GM03348 (cell line): Measurements from ENCODE around the gene ANP32B.

Experiments used
- DNase-seq: peaks from one replicate; pipeline ENCODE4 v3.0.0; 2012; ENCODE audit warnings: low spot score

The ANP32B gene

DNA sequence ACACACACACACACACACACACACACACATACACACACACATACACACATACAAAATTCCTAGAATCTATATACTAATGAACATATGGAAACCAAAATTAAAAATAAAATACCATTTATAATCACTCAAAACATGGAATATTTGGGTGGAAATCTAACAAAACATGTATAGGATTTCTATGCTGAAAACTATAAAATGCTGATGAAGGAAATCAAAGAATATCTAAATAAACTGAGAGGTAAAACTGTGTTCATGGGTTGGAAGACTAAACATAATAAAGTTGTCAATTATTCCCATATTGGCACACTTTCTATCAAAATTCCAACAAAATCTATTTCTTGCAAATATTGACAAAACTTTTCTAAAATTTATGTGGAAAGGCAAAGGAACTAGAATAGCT is 48.0 kb downstream of the ANP32B start:
- DNase-seq = no peak

DNA sequence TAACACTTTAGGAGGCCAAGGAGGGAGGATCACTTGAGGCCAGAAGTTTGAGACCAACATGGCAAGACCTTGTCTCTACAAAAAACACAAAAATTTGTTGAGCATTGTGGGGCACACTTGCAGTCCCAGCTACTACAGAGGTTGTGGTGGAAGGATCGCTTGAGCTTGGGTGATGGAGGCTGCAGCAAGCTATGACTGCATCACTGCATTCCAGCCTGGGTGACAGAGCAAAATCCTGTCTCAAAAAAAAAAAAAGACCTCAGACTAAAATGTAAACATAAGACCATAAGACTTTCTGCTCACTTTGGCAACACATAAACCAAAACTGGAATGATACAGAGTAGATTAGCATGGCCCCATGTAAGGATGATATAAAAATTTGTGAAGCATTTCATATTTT is 48.8 kb downstream of the ANP32B start:
- peak; percentile 23 for DNase-seq

DNA sequence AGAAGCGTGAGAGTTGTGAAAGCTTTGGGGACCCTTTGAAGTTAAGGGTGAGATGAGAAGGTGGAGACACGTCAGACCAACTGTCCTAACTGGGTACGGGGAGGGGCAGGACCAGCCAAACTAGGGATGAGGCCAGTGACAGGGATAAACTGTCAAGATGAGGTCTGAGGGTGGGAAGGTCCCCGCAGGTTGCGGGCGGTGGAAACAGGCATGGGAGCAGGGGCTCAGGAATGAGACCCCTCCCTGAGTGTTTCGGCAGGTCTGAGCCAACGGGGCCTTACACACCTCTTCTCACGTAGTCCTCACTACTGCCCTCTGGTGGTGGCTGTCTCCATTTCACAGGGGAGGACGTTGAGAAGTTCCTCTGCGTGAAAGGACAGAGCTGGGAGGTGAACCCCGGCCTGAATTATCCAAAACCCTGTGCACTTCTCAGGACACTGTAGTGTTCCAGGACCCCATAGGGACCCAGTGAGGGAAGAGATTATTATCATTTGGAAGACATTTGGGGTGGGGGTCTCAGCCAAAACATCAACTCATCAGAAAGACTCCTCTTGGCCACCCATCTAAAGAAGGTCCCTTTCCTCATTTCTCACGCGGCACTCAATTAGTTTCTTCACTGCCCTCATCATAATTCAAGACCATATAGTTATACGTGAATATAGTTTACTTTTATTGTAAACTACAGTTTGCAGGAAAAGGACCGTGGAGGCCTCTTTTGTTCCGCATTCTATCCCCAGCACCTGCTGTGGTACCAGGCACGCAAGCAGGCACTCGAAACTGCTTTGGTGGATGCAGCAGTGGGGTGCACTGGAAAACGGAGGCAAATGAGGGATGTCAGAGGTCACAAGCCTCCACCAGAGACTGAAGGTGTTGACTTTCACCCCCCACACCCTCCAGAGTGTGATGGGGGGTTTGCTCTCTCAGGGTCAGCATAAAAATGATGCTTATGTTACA is 51.7 kb downstream of the ANP32B start:
- peak; percentile 77 for DNase-seq

DNA sequence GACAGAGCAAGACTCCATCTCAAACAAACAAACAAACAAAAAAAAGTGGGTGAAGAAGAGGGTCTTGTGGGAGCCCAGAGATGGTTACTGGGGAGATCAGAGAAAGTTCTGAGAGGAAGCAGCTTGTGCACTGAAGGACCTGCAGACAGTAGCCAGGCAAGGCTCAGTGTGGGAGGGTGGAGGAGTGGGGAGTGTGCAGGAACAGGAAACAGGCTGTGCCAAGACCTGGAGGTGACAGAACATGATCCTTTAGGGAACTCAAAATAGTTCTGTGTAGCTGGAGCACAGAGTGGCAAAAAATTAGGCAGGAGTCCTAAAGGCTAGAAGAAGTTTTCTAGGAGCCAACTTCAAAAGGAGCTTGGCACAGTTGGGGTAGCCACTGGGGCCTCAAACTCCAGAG is 54.2 kb downstream of the ANP32B start:
- peak; percentile 44 for DNase-seq

DNA sequence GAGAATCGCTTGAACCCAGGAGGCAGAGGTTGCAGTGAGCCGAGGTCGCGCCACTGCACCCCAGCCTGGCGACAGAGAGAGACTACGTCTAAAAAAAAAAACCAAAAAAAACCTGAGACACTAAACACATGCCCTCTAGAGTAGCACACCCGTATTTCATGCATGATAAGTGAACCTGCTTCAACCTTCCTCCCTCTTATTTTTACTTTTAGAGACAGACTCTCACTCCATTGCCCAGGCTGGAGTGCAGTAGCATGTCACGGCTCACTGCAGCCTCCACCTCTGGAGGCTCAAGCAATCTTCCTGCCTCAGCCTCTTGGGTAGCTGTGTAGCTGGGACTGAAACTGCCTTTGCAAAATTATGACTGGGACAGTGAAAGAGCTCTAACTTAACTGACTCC is 55.8 kb downstream of the ANP32B start:
- no peak for DNase-seq

DNA sequence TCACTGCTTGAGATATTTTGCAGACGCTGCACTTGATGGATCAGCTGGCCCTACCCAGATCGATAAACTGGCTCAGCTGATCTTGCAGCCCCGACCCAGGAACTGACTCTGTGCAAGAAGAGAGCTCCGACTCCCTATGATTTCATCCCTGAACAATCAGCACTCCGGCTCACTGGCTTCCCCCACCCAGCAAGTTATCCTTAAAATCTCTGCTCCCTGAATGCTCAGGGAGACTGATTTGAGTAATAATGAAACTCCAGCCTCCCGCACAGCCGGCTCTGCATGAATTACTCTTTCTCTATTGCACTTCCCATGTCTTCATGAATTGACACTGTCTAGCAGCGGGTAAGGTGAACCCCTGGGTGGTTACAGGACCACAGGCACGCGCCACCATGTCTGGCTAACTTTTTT is 56.5 kb downstream of the ANP32B start:
- DNase-seq = no peak

DNA sequence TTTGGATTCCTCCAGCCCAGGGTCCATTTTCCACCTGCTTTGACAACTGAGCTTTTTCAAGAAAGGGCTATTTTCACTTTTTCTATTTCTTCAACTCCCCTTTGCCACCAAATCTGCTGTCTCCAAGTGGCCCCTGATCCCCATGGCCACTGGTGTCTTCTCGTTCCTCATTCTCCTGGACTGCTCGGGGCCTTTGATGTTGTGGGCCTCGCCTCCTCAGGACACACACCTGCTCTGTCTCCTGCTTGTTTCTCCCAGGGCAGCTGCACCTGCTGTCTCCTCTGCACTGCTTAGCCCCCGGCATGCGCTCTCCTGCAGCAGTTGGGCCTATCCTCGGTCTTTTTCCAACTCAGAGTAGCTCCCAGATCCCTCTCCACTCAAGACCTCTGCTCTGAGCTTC is 57.1 kb downstream of the ANP32B start:
- no peak for DNase-seq

DNA sequence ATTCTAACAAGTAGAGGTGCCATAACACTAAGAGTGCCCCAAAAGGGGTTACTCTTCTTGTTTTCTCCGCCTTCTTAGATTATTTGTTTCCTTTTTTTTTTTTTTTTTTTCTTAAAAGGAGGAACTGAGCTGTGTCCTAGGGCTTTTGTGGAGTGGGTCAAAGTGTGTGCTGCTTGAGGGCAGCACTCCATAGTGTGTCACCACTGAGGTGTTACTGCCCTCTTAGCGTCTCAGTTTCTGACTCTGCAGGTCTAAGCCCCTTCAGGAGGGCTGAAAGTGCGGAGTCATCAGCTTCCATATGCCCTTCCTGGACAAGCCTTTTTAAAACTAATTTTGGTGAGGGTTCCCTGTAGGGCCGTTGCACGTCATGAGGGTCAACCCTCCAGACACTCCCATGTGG is 60.8 kb downstream of the ANP32B start:
- no peak for DNase-seq

DNA sequence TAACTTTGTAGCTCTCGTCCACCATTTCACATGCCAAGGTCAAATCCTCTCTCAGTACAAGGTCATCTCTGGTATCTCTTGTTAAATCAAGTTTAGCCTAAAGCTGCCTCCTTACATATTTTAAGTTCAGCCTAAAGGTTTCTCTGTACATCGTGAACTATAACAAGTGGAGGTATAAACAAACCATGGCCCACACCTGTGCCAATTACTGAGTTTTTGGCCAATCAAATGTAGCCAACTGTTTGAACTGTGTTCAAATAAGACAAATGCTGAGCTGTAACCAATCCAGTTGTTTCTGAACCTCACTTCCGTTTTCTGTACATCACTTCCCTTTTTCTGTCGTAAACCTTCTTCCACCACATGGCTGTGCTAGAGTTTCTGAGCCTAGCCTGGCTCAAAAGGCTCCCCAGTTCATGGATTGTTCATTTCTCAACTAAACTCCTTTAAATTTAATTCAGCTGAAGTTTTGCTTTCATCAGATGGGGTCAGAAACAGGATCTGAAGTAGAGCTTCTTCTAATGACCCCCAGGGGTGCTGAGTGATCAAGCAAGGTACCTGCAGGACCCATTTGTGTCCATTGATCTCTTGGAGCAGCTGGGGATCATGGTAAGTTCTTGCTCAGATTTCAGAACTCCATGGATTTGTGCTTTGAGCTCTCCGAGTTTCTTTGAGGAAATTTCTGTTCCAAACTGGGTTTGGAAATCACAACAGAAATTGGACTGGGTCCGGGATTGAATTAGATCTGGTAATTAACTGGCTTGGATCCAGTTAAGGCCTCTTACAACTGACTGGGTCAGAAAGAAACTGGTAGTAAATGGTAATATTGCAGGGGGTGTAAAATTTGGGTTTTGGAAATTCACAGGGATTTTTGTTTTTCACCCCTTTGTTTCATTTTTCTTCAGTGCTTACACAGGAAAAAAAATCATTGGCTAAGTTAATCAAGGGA is 62.4 kb downstream of the ANP32B start:
- no peak for DNase-seq

DNA sequence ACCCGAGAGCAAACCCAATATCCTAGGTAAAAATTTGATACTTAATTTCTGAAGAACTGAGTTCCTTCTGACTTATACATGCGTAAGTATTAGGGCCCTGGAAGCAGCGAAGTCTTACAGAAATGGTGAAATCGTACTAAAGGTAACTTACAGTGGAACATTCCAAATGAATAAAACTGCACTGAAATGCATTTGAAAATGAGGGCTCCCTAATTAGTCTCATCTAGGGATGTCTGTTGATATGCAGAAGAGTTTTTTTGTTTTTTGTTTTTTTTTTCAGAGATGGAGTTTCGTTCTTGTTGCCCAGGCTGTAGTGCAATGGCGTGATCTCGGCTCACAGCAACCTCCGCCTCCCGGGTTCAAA is 63.0 kb downstream of the ANP32B start:
- DNase-seq = no peak

DNA sequence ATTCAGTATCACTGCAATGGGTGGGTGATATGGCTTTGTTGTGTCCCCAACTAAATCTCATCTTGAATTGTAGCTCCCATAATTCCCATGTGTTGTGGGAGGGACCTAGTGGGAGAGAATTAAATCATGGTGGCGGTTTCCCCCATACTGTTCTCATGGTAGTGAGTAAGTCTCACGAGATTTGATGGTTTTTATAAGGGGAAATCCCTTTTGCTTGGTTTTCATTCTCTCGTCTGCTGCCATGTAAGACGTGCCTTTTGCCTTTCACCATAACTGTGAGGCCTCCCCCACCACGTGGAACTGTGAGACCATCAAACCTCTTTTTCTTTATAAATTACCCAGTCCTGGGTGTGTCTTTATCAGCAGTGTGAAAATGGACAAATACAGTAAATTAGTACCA is 63.9 kb downstream of the ANP32B start:
- no peak for DNase-seq

DNA sequence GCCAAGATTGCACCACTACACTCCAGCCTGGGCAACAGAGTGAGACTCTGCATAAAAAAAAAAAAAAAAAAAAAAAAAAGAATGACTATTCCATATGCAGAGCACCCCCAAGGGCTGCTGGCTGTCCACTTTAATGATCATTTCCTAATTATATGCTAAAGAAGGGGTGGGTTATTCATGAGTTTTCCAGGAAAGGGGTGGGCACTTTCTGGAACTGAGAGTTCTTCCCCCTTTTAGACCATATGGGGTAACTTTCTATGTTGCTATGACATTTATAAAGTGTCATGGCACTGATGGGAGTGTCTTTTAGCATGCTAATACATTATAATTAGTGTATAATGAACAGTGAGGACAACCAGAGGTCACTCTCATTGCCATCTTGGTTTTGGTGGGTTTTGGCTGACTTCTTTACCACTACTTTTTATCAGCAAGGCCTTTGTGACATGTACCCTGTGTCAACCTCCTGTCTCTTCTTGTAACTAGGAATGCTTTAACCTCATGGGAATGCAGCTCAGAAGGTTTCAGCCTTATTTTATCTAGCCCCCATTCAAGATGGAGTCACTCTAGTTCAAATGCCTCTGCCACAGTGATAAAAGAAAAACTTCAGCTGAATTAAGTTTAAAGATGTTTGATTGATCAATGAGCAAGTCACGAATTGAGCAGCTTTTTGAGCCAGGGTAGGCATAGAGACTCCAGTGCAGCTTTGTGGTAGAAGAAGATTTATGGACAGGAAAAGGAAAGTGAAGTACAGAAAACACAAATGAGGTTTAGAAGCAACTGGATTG is 66.3 kb downstream of the ANP32B start:
- DNase-seq = no peak

DNA sequence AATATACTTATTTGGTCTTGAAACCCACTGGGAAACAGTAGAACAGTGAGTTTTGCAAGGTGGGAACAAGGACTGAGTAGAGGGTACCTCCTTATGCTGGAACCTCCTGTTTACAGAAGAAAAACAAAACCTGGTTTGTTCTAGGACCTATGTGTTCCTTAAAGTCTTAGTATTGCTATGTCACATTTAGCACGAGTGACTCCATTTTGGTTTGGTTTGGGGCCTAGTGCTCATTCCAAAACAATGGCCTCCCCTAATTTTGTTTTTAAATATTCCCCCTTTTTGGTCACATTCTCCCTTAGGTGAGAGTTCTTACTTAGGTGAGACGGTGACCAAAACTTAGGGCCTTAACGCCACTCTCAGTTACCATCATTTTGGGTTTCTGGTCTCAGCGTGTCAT is 67.2 kb downstream of the ANP32B start:
- DNase-seq = no peak

DNA sequence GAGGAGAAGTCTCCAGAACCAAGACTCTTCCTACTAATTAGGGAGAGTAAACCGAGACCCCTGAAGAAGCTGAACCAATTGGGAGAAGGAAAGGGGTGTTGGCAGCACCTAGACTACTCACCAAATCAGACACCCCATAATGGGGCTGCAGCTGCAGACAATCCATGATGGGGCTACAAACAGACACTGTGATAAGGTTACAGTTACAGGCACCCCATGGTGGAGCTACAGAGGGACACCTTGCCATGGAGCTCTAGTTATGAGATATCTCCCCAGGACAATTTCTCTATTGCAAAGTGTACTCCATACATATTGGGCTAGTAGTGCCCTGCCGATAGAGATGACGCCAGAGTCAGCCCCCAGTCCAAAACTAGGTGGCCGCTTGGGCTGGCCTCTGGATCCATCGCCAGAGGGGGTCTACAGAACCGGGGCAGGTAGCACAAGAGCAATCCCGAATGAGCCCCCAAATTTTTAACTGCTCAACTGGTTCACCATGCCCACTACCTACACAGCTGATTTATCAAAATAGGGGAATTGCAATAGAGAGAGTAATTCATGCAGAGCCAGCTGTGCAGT is 71.3 kb downstream of the ANP32B start:
- DNase-seq = no peak

DNA sequence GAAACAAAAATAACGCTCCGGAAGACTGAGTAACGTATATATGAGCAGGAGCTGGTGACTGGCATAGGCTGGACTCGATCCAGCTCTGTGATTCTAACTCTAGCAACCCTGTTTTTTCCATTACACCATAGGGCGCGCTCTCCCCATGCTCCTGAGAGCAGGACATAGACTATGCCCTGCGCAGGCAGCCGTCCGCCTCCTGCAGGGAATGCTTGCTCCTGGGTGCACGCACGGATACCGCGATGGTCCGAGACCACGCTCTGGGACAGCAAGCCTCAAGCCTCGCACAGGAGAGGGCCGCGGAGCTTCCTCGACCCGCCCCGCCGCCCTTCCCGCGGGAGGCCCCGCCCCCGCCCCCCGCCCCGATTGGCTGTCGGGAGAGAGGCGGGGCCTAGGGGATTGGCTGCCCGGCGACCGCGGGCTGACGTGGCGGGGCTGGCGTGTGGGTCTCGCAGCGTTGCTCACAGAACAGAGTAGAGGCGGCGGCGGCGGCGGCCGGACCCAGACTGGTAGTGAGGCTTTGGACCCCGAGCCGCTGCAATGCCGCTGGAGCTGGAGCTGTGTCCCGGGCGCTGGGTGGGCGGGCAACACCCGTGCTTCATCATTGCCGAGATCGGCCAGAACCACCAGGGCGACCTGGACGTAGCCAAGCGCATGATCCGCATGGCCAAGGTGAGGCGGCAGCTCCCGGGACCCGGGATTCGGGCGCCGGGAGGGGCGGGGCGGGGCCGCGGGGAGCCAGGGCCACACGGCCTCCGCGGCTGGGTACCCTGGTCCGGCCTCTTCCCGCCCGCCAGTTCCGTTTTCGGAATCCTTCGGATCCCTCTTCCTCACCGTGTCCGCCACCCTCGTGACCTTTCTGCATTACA is 73.4 kb downstream of the ANP32B start, which contains the start of gene NANS:
NANS (plus strand) TSS at position 464 of the 869 bp plus-strand sequence; CDS start at position 541, 77 bp downstream.
- peak; percentile 99 for DNase-seq

DNA sequence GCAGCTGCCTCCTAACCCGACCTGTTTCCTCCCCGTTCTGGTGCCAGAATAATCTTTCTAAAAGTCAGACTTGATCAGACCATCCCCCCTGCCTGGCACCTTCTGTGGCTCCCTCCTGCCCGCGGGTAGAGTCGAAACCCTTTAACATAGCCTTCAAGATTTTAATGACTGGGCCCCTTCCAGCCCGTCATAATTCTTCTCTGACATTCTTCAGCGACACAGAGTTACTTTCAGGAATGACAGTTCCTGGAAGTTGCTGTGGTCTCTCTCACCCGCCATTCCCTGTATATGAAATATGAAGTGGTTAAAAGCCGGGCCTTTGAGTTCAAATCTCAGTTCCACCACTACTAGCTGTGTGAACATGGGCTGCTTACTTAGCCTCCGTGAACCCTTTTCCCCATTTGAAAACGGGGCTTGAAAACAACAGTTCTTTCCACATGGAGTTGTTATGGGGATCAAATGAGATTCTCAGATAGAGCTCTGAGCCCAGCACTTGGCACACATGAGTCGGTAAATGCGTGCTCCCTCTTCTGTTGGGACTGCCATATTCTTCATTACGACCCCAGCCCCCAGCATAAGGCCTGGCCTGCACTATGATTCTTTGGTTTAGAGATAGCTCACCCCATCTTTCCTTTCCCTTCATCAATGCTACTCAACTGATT is 74.1 kb downstream of the ANP32B start:
- no peak for DNase-seq

DNA sequence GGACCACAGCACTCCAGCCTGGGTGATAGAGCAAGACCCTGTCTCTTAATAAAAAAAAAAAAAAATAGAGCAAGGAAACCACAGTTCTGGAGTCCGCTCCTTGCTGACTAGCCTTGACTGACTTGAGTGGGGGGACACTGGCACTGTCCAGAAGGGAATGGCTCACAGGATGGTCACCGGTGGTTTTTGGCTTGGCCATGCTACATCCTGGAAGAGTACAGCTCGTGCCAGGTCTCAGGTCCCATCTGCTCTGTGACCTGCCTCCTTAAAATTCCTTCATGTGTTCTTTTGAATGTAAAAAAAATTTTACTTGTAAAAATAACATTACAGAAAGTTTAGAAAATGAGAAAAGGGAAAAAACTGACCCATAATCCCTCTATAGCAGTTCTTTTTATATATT is 79.0 kb downstream of the ANP32B start:
- DNase-seq = no peak

DNA sequence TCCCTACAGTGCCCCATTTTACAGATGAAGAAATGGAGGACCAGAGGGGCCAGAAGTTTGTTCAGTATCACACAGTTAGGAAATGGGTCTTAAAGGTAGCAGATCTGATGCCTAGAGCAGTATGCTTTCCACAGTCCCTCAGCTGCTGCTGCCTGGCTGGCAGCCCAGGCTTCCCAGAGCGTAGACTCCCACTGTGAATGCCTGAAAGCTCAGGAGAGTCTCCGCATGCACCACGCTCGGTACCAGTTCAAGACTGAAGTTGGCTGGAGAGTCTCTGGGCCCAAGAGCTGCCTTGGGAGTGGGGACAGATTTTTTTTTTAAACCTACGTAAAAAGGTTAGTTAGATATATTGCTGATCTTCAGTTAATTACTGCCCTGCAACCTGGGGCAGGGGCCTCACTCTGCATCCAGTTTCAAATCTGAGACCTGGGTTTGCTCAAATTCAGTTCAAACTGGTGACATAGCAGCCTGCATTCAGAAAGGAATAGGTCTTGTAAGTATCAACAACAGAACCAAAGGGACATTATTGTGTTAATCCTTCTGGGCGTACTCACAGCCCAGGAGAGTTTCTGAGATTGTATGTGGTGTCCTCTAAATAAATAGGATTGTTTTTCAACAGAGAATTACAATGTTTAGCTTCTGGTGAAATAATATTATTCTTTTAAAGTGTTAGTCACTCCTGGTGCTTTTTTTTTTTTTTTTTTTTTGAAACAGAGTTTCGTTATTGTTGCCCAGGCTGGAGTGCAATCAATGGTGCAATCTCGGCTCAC is 81.7 kb downstream of the ANP32B start:
- no peak for DNase-seq
